ENCODE data around the gene ZCCHC17. TPM values are rescaled to one million over a fixed set of nuclear protein-coding genes. Genes with fewer than 3 reads are reported as not detected.

ZCCHC17 gene
- total RNA-seq, 1 experiment from 2014 or later: 29.3 TPM

DNA sequence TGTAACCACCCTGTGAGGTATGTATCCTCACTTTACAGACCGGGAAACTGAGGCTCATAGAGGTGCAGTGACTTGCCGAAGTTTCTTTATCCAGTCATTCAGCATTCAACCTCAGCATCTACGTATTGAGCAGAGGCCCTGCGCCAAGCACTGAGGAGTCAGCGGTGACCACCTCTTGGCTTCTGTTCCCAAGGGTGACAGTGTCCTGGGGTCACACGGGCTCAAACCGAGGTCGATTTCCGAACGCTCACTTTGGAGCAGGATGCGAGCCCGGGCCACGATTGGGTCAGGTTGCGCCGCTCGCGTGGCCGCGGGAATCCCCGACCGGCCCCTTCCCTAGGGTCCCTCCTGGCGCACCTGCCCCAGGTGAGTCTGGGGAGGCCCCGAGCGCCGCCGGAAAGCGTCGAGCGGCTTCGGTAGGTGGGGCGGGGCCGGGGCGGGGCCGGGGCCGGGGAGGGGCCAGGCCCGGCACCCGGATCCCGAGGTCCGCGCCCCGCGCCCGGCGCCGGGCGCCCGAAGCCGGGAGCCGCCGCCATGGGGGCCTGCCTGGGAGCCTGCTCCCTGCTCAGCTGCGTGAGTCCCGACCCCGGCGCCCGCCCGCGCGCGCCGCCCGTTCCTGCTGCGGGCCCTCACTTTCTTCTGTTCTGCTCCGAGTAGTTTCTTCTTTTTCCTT, 116.0 kb downstream of the ZCCHC17 start, which contains the start of gene SERINC2:
Gene SERINC2, plus strand, starts transcription at position 482 of the 673 bp plus-strand sequence. Its CDS starts 53 bp downstream, at position 535.
- POLR2A ChIA-PET: interaction anchor here (0.7 to 2.8 kb wide), 5 partner anchors 10 to 1112 kb away, joined by 3 to 11 read pairs (median 4); no protein-coding TSS in a partner anchor

DNA sequence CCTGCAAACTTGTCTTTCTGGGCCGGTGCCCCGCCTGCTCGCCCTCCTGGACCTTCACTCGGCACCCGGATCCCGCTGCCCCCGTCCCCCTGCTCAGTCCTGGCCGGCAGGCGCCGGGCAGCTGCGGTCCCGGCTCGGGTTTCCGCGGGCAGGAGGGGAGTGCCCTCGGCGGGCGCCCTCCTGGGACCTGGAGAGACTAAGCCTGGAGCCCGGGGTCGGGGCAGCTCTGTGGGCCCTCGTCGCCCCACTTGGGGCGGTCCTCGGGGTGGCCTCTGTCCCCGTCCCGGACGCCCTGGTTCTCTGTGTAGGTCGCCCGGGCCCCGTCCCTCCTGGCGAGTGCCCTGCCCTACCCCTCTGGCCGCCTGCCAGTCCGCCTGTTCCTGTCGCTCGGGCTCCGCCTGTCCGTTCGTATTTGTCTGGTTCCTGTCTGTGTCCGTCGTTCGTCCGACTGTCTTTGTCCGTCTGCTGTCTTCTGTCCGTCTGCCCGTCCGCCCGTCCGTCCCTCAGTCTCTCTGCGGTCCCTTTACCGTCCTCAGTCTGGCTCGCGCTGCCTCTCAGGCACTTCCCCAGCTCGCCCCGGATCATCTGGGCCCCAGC, 116.7 kb downstream of the ZCCHC17 start:
- POLR2A ChIA-PET: interaction anchor here (0.6 to 2.8 kb wide), 14 partner anchors 9 to 1113 kb away, joined by 3 to 11 read pairs (median 4); partner anchors contain the start of genes SNRNP40 and ZCCHC17

More for the DNA sequence above, 116.0 kb downstream of the ZCCHC17 start, which contains the start of gene SERINC2:
- DNase-seq (ENCODE audit: unreplicated experiment): peak; percentile 57
- Mint-ChIP-seq H3K27ac (ENCODE audit: low read depth, unreplicated experiment) (peak within 1 kb of the TSS; percentile 85), H3K27me3 (ENCODE audit: insufficient read depth, unreplicated experiment) (no peaks in the 10 kb centered on the region), H3K36me3 (ENCODE audit: insufficient read depth, unreplicated experiment) (peaks cover 6% of the 10 kb centered on the region), H3K4me1 (ENCODE audit: insufficient read depth, unreplicated experiment) (peaks cover 39% of the 10 kb centered on the region), H3K9me3 (ENCODE audit: unreplicated experiment) (no peaks in the 10 kb centered on the region), H3K4me3 (ENCODE audit: unreplicated experiment) (peak within 1 kb of the TSS; percentile 97)
- intact Hi-C loops (cut with micrococcal nuclease): loop anchor here (1.0 kb wide), 1 partner anchor 9 kb away; no protein-coding TSS in a partner anchor
- BruUV-seq (replicated peaks): no TSS peak
- TF ChIP-seq, protein P1, sequence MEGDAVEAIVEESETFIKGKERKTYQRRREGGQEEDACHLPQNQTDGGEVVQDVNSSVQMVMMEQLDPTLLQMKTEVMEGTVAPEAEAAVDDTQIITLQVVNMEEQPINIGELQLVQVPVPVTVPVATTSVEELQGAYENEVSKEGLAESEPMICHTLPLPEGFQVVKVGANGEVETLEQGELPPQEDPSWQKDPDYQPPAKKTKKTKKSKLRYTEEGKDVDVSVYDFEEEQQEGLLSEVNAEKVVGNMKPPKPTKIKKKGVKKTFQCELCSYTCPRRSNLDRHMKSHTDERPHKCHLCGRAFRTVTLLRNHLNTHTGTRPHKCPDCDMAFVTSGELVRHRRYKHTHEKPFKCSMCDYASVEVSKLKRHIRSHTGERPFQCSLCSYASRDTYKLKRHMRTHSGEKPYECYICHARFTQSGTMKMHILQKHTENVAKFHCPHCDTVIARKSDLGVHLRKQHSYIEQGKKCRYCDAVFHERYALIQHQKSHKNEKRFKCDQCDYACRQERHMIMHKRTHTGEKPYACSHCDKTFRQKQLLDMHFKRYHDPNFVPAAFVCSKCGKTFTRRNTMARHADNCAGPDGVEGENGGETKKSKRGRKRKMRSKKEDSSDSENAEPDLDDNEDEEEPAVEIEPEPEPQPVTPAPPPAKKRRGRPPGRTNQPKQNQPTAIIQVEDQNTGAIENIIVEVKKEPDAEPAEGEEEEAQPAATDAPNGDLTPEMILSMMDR (IDR thresholded peaks at IDR 0.05; ENCODE audit: unreplicated experiment): no peak
- CTCF ChIA-PET: interaction anchor here (0.6 to 6.3 kb wide), 3 partner anchors 9 to 18 kb away, joined by 3 to 48 read pairs (median 28); no protein-coding TSS in a partner anchor

More for the DNA sequence above, 116.7 kb downstream of the ZCCHC17 start:
- peaks cover 39% of the 10 kb centered on the region for H3K4me1 Mint-ChIP-seq (ENCODE audit: insufficient read depth, unreplicated experiment)
- BruUV-seq (replicated peaks): no TSS peak
- intact Hi-C loops (cut with micrococcal nuclease): loop anchor here (1.0 kb wide), 1 partner anchor 9 kb away; no protein-coding TSS in a partner anchor
- H3K36me3 Mint-ChIP-seq (ENCODE audit: insufficient read depth, unreplicated experiment): peaks cover 6% of the 10 kb centered on the region
- H3K27me3 Mint-ChIP-seq (ENCODE audit: insufficient read depth, unreplicated experiment): no peaks in the 10 kb centered on the region
- no peaks in the 10 kb centered on the region for H3K9me3 Mint-ChIP-seq (ENCODE audit: unreplicated experiment)
- peak overlapping the region; percentile 97 for H3K4me3 Mint-ChIP-seq (ENCODE audit: unreplicated experiment)
- peak overlapping the region; percentile 67 for H3K27ac Mint-ChIP-seq (ENCODE audit: low read depth, unreplicated experiment)
- CTCF ChIA-PET: interaction anchor here (0.6 to 6.3 kb wide), 4 partner anchors 18 to 230 kb away, joined by 3 to 48 read pairs (median 3); no protein-coding TSS in a partner anchor
- peak; percentile 77 for DNase-seq (ENCODE audit: unreplicated experiment)
- TF ChIP-seq, protein P1 (IDR thresholded peaks at IDR 0.05; ENCODE audit: unreplicated experiment): no peak

Other genes with a start within 250 kb of the ZCCHC17 start
- gene PUM1, start 231.3 kb upstream of the ZCCHC17 start, total RNA-seq (2022): 107 and 110 TPM in 2 replicates
- 0.12 TPM in 1 of 2 replicates, not detected in the other for gene NKAIN1, start 57.1 kb upstream of the ZCCHC17 start, total RNA-seq (2022)
- 65.4 and 72.8 TPM in 2 replicates for gene SNRNP40, start 244 bp upstream of the ZCCHC17 start, total RNA-seq (2022)
- not detected in 2 replicates for gene FABP3, start 76.0 kb downstream of the ZCCHC17 start, total RNA-seq (2022)
- 117 and 140 TPM in 2 replicates for gene SERINC2, start 116.2 kb downstream of the ZCCHC17 start, total RNA-seq (2022)